Liver (tissue), 9 donors: ENCODE data around the gene BBIP1. TPM values are rescaled to one million over a fixed set of nuclear protein-coding genes. Genes with fewer than 3 reads are reported as not detected.

ENCODE experiments used
- DNase-seq: peaks from one replicate; pipeline ENCODE4 v3.0.0-alpha.2; 2017; ENCODE audit warnings: low spot score
- H3K27ac ChIP-seq, 2 donors: one replicate each; pipeline ENCODE4 v1.7.0; 2013; ENCODE audit warnings: inconsistent platforms in 2 of 2, low read length in 2 of 2, control low read depth in 1 of 2, low read depth in 1 of 2, mild to moderate bottlenecking in 1 of 2
- H3K27me3 ChIP-seq, 4 donors: one replicate each; pipeline versions ENCODE4 v1.6.1 to v1.7.0; 2013; ENCODE audit warnings: low read length in 3 of 4, inconsistent platforms in 1 of 4, mild to moderate bottlenecking in 1 of 4, moderate library complexity in 1 of 4; ENCODE audit not compliant: control insufficient read depth in 4 of 4, insufficient read depth in 4 of 4
- H3K36me3 ChIP-seq, 4 donors: one replicate each; pipeline versions ENCODE4 v1.6.1 to v1.7.0; 2013; ENCODE audit warnings: low read length in 3 of 4, mild to moderate bottlenecking in 3 of 4, low read depth in 1 of 4, moderate library complexity in 1 of 4; ENCODE audit not compliant: control insufficient read depth in 4 of 4, insufficient read depth in 3 of 4
- H3K4me1 ChIP-seq, 4 donors: one replicate each; pipeline versions ENCODE4 v1.6.1 to v1.7.0; 2013; ENCODE audit warnings: low read length in 3 of 4, mild to moderate bottlenecking in 3 of 4, moderate library complexity in 1 of 4; ENCODE audit not compliant: control insufficient read depth in 4 of 4, insufficient read depth in 4 of 4
- H3K4me3 ChIP-seq, 3 donors: one replicate each; pipeline versions ENCODE4 v1.6.1 to v1.7.0; 2013; ENCODE audit warnings: low read length in 3 of 3, control low read depth in 1 of 3, low read depth in 1 of 3, mild to moderate bottlenecking in 1 of 3
- H3K9ac ChIP-seq, 2 donors: one replicate each; pipeline ENCODE4 v1.7.0; 2013; ENCODE audit warnings: low read length in 2 of 2, mild to moderate bottlenecking in 2 of 2, moderate library complexity in 2 of 2, control low read depth in 1 of 2, low read depth in 1 of 2
- H3K9me3 ChIP-seq, 4 donors: one replicate each; pipeline versions ENCODE4 v1.6.1 to v1.7.0; 2013; ENCODE audit warnings: low read length in 3 of 4; ENCODE audit not compliant: control insufficient read depth in 4 of 4
- ATF3 ChIP-seq: IDR thresholded peaks from 2 replicates; pipeline ENCODE4 v1.6.1; 2016; ENCODE audit warnings: antibody characterized with exemption
- CTCF ChIP-seq: fragments of 150-350 bp; IDR thresholded peaks from 2 replicates; pipeline ENCODE4 v1.5.1; 2017; ENCODE audit warnings: improper control_type of control experiment, low read depth, low read length; ENCODE audit not compliant: missing input control
- EGR1 ChIP-seq, 2 donors: IDR thresholded peaks; 2 replicates each; pipeline ENCODE4 v1.6.1; 2016 to 2018; ENCODE audit warnings: antibody characterized with exemption in 2 of 2, low read depth in 2 of 2
- FOXA1 ChIP-seq: IDR thresholded peaks from 2 replicates; pipeline ENCODE4 v1.6.1; 2016; ENCODE audit warnings: antibody characterized with exemption
- FOXA2 ChIP-seq: IDR thresholded peaks from 2 replicates; pipeline ENCODE4 v1.6.1; 2016; ENCODE audit warnings: antibody characterized with exemption
- GABPA ChIP-seq, 2 donors: IDR thresholded peaks in 1 of 2; conservative IDR thresholded peaks in 1 of 2; 2 replicates each; pipeline ENCODE4 v1.6.1; 2016; ENCODE audit warnings: antibody characterized with exemption in 2 of 2, mild to moderate bottlenecking in 1 of 2, moderate library complexity in 1 of 2
- HNF4G ChIP-seq: IDR thresholded peaks from 2 replicates; pipeline ENCODE4 v1.6.1; 2016; ENCODE audit warnings: antibody characterized with exemption
- NR2F2 ChIP-seq: IDR thresholded peaks from 2 replicates; pipeline ENCODE4 v1.6.1; 2016; ENCODE audit warnings: antibody characterized with exemption
- RAD21 ChIP-seq, 2 donors: IDR thresholded peaks; 2 replicates each; pipeline ENCODE4 v1.6.1; 2016; ENCODE audit warnings: antibody characterized with exemption in 2 of 2, mild to moderate bottlenecking in 2 of 2
- REST ChIP-seq: IDR thresholded peaks from 2 replicates; pipeline ENCODE4 v1.6.1; 2016; ENCODE audit warnings: antibody characterized with exemption, mild to moderate bottlenecking
- RXRA ChIP-seq, 2 donors: IDR thresholded peaks; 2 replicates each; pipeline ENCODE4 v1.6.1; 2017 to 2018; ENCODE audit warnings: antibody characterized with exemption in 2 of 2, mild to moderate bottlenecking in 1 of 2
- SP1 ChIP-seq: IDR thresholded peaks from 2 replicates; pipeline ENCODE4 v1.6.1; 2018; ENCODE audit warnings: antibody characterized with exemption, mild to moderate bottlenecking
- TAF1 ChIP-seq: conservative IDR thresholded peaks from 2 replicates; pipeline ENCODE4 v1.6.1; 2016; ENCODE audit warnings: antibody characterized with exemption, mild to moderate bottlenecking
- ZBTB33 ChIP-seq: IDR thresholded peaks from 2 replicates; pipeline ENCODE4 v1.6.1; 2016; ENCODE audit warnings: antibody characterized with exemption
- WGBS: extraction: QIAGEN DNeasy Blood & Tissue Kit; methylation state at CpG from one replicate; pipeline ENCODE4 v1.1.7; 2013; 5-methylcytosine and 5-hydroxymethylcytosine counted together
- polyA plus RNA-seq, 2 donors: library from polyadenylated mRNA; stranded (reverse) in 1 of 2; unstranded in 1 of 2; fragments of 200-250 nt in 1 of 2; fragments of >200 nt in 1 of 2; fragmentation: Nextera tagmentation in 1 of 2; extraction: Ambion mirVana in 1 of 2; gene quantifications; one replicate each; pipeline versions ENCODE4 v1.2.1 to v1.2.3, GENCODE V29; 2013 to 2015
- total RNA-seq, 2 donors: library from RNA; depleted of rRNA; stranded (reverse); fragments of >200 nt; gene quantifications; one replicate each; pipeline ENCODE4 v1.2.3, GENCODE V29; 2014
- donor health status: healthy.
- donor health status: healthy.
- donor health status: healthy.
- donor health status: healthy.
- donor health status: healthy.

BBIP1 gene
- total and polyA plus RNA-seq, 4 donors = 10.4 to 15.8 (median 11.1) TPM

- no peak for DNase-seq
- peak overlapping the region in 1 of 2 donors; percentile 1 for H3K9ac ChIP-seq
- WGBS = 95% methylated on average over 2 of the region's 2 CpGs
- H3K36me3 ChIP-seq = no peaks in the 10 kb centered on the region
- no peaks in the 10 kb centered on the region for H3K9me3 ChIP-seq
- peaks cover 7 to 39% (median 23%) of the 10 kb centered on the region in 4 donors for H3K4me1 ChIP-seq
- TF ChIP-seq CTCF (no peak), TAF1 (no peak), REST (no peak), NR2F2 (no peak), EGR1 (IDR thresholded peaks at IDR 0.05; ENCODE audit: low read depth in 2 of 2) (no peak), RAD21 (IDR thresholded peaks at IDR 0.05) (no peak), GABPA (IDR thresholded peaks at IDR 0.05 in 1 of 2, conservative IDR thresholded peaks at IDR 0.05 in 1 of 2) (no peak), ATF3 (no peak), RXRA (IDR thresholded peaks at IDR 0.05) (no peak), FOXA1 (no peak), HNF4G (no peak), FOXA2 (no peak), ZBTB33 (no peak)
- no peaks in the 10 kb centered on the region for H3K27me3 ChIP-seq
- no peak overlapping the region for H3K27ac ChIP-seq
- H3K4me3 ChIP-seq = no peak overlapping the region
Observed at GRCh38 chr10:110861476-110861875, 57.5 kb downstream of the BBIP1 start.

GRCh38 chr10:110860576-110861241, 58.3 kb downstream of the BBIP1 start:
- H3K27ac ChIP-seq = peak overlapping the region; percentile 56 to 58
- no peak for DNase-seq
- no peaks in the 10 kb centered on the region for H3K36me3 ChIP-seq
- H3K27me3 ChIP-seq = no peaks in the 10 kb centered on the region
- peaks cover 7 to 39% (median 23%) of the 10 kb centered on the region in 4 donors for H3K4me1 ChIP-seq
- peak overlapping the region in 1 of 2 donors; percentile 50 for H3K9ac ChIP-seq
- H3K4me3 ChIP-seq = no peak overlapping the region
- no peaks in the 10 kb centered on the region for H3K9me3 ChIP-seq
- 80% methylated on average over 7 of the region's 7 CpGs for WGBS
- TF ChIP-seq EGR1 (IDR thresholded peaks at IDR 0.05; ENCODE audit: low read depth in 2 of 2) (no peak), RXRA (IDR thresholded peaks at IDR 0.05) (no peak), REST (no peak), GABPA (IDR thresholded peaks at IDR 0.05 in 1 of 2, conservative IDR thresholded peaks at IDR 0.05 in 1 of 2) (no peak), FOXA1 (no peak), HNF4G (no peak), SP1 (no peak), CTCF (no peak), TAF1 (no peak)
